GM12873 (cell line): ENCODE data around the gene NFATC2.

Experiments used
- TF ChIP-seq, protein P1 (sequence below): IDR thresholded peaks from 2 replicates; pipeline ENCODE4 v1.5.1; 2012; ENCODE audit warnings: low read depth, mild to moderate bottlenecking, moderate library complexity, low read length, control low read depth; ENCODE audit not compliant: insufficient read depth; ENCODE audit errors: missing control alignments

The NFATC2 gene

DNA sequence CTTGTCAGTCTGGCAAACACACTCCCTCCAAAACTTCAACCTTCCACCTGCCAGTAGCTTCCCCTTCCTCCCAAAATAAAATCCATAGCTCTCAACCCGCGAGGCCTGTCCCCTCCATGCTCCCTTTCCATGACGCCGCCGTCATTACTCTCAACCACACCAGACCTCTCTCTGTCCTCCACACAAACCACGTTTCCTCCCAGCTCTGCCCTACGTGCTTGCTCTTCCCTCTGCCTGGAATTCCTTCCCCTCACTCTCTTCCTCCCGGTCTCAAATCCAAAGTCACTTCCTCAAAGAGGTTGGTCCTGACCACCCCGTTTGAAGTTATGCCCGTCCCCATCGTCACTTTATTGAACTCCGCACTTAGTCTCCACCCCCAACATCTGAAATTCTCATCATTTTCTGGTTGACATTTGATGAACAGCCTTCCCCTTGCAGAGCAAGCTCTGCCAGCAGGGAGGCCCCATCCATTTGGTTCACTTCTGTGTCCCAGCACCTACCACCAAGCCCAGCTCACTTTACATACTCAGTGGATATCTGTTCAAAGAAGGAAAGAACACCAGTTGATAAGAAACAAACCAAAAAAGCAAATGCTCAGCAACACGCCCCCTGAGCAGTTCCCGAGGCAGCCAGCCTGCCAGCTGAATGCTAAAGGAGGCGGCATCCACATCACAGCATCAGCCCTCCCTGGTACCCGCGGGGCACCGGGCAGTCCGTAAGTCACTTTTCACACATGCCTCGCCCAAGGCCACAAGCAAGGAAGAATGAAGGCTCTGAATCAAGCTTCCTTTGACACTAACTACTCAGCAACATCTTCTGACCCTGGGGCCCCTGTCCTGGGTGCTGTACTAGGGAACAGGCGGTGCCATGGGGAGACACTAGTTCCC, 125.0 kb downstream of the NFATC2 start:
- TF ChIP-seq, protein P1, sequence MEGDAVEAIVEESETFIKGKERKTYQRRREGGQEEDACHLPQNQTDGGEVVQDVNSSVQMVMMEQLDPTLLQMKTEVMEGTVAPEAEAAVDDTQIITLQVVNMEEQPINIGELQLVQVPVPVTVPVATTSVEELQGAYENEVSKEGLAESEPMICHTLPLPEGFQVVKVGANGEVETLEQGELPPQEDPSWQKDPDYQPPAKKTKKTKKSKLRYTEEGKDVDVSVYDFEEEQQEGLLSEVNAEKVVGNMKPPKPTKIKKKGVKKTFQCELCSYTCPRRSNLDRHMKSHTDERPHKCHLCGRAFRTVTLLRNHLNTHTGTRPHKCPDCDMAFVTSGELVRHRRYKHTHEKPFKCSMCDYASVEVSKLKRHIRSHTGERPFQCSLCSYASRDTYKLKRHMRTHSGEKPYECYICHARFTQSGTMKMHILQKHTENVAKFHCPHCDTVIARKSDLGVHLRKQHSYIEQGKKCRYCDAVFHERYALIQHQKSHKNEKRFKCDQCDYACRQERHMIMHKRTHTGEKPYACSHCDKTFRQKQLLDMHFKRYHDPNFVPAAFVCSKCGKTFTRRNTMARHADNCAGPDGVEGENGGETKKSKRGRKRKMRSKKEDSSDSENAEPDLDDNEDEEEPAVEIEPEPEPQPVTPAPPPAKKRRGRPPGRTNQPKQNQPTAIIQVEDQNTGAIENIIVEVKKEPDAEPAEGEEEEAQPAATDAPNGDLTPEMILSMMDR: no peak

DNA sequence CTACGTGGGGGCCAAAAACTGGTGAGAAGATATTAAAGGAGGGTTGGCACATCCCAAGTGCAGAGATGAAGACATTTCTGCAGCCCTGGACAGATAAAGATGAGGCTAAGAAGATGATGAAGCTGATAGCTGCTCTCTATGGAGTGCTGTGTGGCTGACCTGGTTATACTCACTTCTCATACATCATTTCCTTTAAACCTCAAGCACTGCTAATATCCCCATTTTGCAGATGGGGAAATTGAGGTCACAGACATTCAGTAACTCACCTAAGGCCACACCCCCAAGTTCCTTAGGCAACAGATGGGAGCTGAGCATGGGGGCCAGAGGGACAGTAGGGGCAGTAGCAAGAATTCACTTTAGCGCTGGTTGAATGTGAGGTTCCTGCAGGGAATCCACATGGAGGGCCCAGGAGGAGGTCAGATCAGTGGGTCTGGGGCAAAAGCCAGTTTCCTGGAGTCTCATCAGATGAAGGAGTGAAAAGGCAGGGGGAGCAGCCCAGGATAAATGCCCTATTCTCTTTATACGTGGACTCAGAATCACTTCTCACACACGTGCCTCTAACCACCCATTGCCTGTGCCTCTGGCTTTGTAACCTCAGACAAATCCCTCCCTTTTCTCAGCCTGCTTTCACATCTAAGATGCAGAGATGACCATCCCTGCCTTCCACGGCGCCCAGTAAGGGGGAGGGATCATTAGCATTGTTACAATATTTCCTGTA, 125.8 kb downstream of the NFATC2 start:
- TF ChIP-seq, protein P1: no peak

DNA sequence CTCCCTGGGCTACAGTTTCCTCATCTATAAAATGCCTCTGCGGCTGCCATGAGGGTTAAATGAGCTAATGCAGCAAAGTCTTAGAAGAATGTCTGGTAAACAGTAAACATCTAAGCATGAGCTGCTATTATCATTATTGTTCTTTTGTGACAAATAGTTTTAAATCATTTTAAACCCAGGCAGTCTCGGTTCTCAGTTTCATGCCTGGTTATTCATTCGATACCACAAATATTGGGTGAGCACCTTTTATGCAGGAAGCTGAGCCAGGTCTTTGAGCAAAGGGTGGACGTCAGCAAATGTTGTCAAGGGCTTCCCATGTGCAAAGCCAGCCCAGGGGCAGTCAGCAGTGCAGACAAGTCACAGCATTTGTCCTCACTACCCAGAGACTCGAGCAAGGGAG, 128.7 kb downstream of the NFATC2 start:
- TF ChIP-seq, protein P1: no peak

DNA sequence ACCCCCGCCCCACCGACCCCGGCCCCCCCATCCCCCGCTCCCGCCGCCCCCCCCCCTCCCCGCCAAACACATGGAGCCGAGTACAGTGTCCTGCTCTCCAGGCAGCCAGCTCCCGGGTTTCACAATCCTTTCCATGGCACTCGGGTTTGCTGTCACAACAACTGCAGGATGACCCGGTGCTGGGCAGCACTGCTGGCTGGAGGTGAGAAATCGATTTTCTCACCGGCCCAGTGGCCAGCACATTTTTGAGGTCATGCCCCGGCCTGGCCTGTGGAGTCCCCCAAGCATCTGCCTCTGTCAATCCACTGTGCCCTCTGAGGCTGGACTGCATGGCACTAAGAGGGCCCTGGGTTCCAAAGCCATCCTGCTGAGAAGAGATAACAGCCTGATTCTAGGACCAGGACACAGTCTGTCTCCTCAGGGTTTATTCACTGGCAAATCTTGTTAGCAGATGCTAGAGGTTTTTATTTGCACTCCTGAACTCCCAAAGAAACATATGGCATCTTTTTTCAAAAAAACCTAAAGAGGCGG, 129.5 kb downstream of the NFATC2 start:
- TF ChIP-seq, protein P1: no peak

DNA sequence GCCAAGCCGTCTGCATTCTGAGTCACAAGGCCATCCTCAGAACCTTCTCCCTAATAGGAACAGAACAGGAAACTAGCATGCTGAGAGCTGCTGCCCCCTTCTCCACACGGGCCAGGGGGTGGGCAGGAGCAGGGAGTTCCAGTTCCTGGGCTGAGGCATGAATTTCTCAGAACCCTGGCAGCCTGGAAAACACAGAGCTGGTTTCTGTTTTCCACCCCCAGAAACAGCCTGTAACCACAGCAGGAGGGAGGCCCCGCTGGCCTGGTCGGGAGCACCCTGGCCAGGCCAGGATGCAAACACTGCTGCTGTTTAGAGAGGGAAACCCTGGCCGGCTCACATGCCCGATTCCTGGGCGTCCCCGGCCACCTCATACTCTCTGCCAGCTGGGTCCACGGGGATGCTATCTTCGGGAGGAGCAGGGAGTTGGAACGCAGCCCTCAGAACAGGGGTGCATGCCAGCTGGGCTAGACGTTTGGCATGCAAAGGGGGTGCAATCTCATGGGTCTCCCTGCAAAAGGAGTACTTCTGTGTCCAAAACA, 130.1 kb downstream of the NFATC2 start:
- TF ChIP-seq, protein P1: no peak

DNA sequence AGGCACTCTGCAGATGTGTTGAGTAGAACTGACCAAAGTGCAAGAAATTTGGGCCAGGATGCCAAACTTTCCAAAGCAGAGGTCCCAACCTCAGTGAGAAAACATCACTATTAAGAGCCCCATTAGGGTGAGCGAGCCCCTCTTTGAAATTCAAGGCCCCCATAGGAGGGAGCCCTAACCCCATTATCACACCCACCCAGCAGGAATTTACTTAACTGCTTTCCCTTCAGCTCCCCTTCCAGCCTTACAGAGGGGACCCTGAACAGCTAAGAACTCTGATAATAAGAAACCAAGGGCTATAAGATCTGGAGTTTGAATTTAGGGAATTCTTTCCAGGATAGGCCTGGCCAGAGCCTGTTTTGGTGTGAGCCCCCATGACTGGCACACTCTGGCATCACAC, 130.6 kb downstream of the NFATC2 start:
- TF ChIP-seq, protein P1: no peak
